IMR-90 (cell line): Measurements from ENCODE around the gene MALRD1. TPM values are rescaled to one million over a fixed set of nuclear protein-coding genes. Genes with fewer than 3 reads are reported as not detected.
A peak's percentile ranks its signal among the peaks of the same experiment; 100 is the strongest.

Experiments used
- ATAC-seq: fragments of 200-7000 bp; cut with Tn5 transposase; 2 replicates; pipeline ENCODE4 v1.9.1; 2020; ENCODE audit warnings: low read depth, mild to moderate bottlenecking, moderate library complexity
- BruUV-seq: library from RNA; stranded (reverse); fragments of 400-500 nt; replicated peaks from 2 replicates; lab custom pipeline; 2021; lab: Mats Ljungman, UMichigan
- CTCF ChIA-PET: fragments of 300-600 bp; formaldehyde crosslinking; extraction: SDS; loops from one replicate; lab custom pipeline; 2021; ENCODE audit warnings: antibody characterized with exemption; lab: Yijun Ruan, JAX
- POLR2A ChIA-PET: fragments of 300-600 bp; sonication (Branson Sonifier 250); formaldehyde crosslinking; loops from one replicate; lab custom pipeline; 2022; ENCODE audit warnings: antibody characterized with exemption; ENCODE audit not compliant: unreplicated experiment; lab: Charles Lee
- DNase-seq: peaks from one replicate; pipeline ENCODE4 v3.0.0; 2013
- H2AFZ ChIP-seq: replicated peaks from 2 replicates; pipeline ENCODE3; 2013; ENCODE audit warnings: low read length, mild to moderate bottlenecking; ENCODE audit not compliant: poor library complexity
- H2AK5ac ChIP-seq: 2 replicates; pipeline ENCODE4 v1.6.1; 2013; ENCODE audit warnings: low read depth, low read length, inconsistent platforms
- H2AK9ac ChIP-seq: replicated peaks from 2 replicates; pipeline ENCODE3; 2013; ENCODE audit warnings: mild to moderate bottlenecking, low read depth, low read length, moderate library complexity; ENCODE audit not compliant: poor library complexity
- H2BK120ac ChIP-seq: 2 replicates; pipeline ENCODE4 v1.6.1; 2013; ENCODE audit warnings: low read depth, low read length, inconsistent platforms
- H2BK15ac ChIP-seq: 3 replicates; pipeline ENCODE4 v1.6.1; 2013; ENCODE audit warnings: low read depth, low read length, inconsistent platforms
- H2BK20ac ChIP-seq: 2 replicates; pipeline ENCODE4 v1.6.1; 2013; ENCODE audit warnings: low read depth, mild to moderate bottlenecking, inconsistent platforms, low read length, moderate library complexity
- H2BK5ac ChIP-seq: 2 replicates; pipeline ENCODE4 v1.6.1; 2013; ENCODE audit warnings: mild to moderate bottlenecking, low read depth, low read length, inconsistent platforms; ENCODE audit not compliant: poor library complexity, severe bottlenecking
- H3K14ac ChIP-seq: replicated peaks from 2 replicates; pipeline ENCODE4 v1.6.1; 2013; ENCODE audit warnings: low read depth, low read length, inconsistent platforms
- H3K18ac ChIP-seq: 2 replicates; pipeline ENCODE4 v1.6.1; 2013; ENCODE audit warnings: low read depth, low read length, control low read depth
- H3K23ac ChIP-seq: 2 replicates; pipeline ENCODE4 v1.6.1; 2013; ENCODE audit warnings: low read depth, low read length, inconsistent platforms
- H3K27ac ChIP-seq: 2 replicates; pipeline ENCODE4 v1.5.1; 2013; ENCODE audit warnings: mild to moderate bottlenecking, control low read depth, low read length; ENCODE audit not compliant: insufficient read depth
- H3K27me3 ChIP-seq: 2 replicates; pipeline ENCODE4 v1.6.1; 2013; ENCODE audit warnings: low read length; ENCODE audit not compliant: control insufficient read depth, insufficient read depth
- H3K36me3 ChIP-seq: 2 replicates; pipeline ENCODE4 v1.6.1; 2013; ENCODE audit warnings: low read length, mixed read lengths; ENCODE audit not compliant: control insufficient read depth, insufficient read depth
- H3K4ac ChIP-seq: 2 replicates; pipeline ENCODE4 v1.6.1; 2013; ENCODE audit warnings: low read depth, low read length, inconsistent platforms
- H3K4me1 ChIP-seq: 2 replicates; pipeline ENCODE4 v1.6.1; 2013; ENCODE audit warnings: low read length, mixed read lengths; ENCODE audit not compliant: control insufficient read depth, insufficient read depth
- H3K4me2 ChIP-seq: 2 replicates; pipeline ENCODE4 v1.6.1; 2013; ENCODE audit warnings: low read depth, mild to moderate bottlenecking, control low read depth, low read length, moderate library complexity
- H3K4me3 ChIP-seq: 2 replicates; pipeline ENCODE4 v1.5.1; 2013; ENCODE audit warnings: low read depth, mild to moderate bottlenecking, control low read depth, low read length, moderate library complexity; ENCODE audit not compliant: insufficient read depth
- H3K56ac ChIP-seq: 2 replicates; pipeline ENCODE4 v1.6.1; 2013; ENCODE audit warnings: low read length, inconsistent platforms; ENCODE audit not compliant: insufficient read depth; ENCODE audit errors: extremely low read depth
- H3K79me1 ChIP-seq, 2 experiments: 2 replicates each; pipeline ENCODE4 v1.6.1; 2013; ENCODE audit warnings: low read length in 2 of 2, inconsistent platforms in 1 of 2, low read depth in 1 of 2
- H3K9ac ChIP-seq: 2 replicates; pipeline ENCODE4 v1.6.1; 2013; ENCODE audit warnings: low read depth, low read length, control low read depth
- H3K9me1 ChIP-seq: 2 replicates; pipeline ENCODE4 v1.6.1; 2013; ENCODE audit warnings: low read length, inconsistent platforms; ENCODE audit not compliant: insufficient read depth
- H3K9me3 ChIP-seq: 2 replicates; pipeline ENCODE4 v1.6.1; 2013; ENCODE audit warnings: low read length; ENCODE audit not compliant: control insufficient read depth, insufficient read depth
- H4K20me1 ChIP-seq: 2 replicates; pipeline ENCODE4 v1.6.1; 2013; ENCODE audit warnings: low read length, inconsistent platforms; ENCODE audit not compliant: insufficient read depth
- H4K5ac ChIP-seq: 2 replicates; pipeline ENCODE4 v1.6.1; 2013; ENCODE audit warnings: mild to moderate bottlenecking, low read depth, low read length, control low read depth
- H4K8ac ChIP-seq, 2 experiments: 2 replicates each; pipeline ENCODE4 v1.6.1; 2013; ENCODE audit warnings: low read depth in 2 of 2, low read length in 2 of 2, control low read depth in 1 of 2, inconsistent platforms in 1 of 2
- H4K91ac ChIP-seq: 2 replicates; pipeline ENCODE4 v1.6.1; 2013; ENCODE audit warnings: low read depth, low read length, inconsistent platforms; ENCODE audit not compliant: insufficient read depth
- BHLHE40 ChIP-seq: fragments of 150-350 bp; IDR thresholded peaks from 2 replicates; pipeline ENCODE4 v1.6.1; 2016; ENCODE audit warnings: mild to moderate bottlenecking, low read depth, low read length
- CEBPB ChIP-seq: IDR thresholded peaks from 2 replicates; pipeline ENCODE4 v1.6.1; 2012; ENCODE audit warnings: low read depth, low read length, improper control_type of control experiment
- CHD1 ChIP-seq: IDR thresholded peaks from 2 replicates; pipeline ENCODE4 v1.6.1; 2012; ENCODE audit warnings: low read depth, low read length, improper control_type of control experiment
- FOS ChIP-seq: fragments of 150-350 bp; IDR thresholded peaks from 2 replicates; pipeline ENCODE4 v1.6.1; 2016; ENCODE audit warnings: low read depth, low read length
- MAFK ChIP-seq: IDR thresholded peaks from 2 replicates; pipeline ENCODE4 v1.6.1; 2012; ENCODE audit warnings: low read depth, low read length, improper control_type of control experiment
- MAZ ChIP-seq: IDR thresholded peaks from 2 replicates; pipeline ENCODE4 v1.6.1; 2012; ENCODE audit warnings: low read depth, mild to moderate bottlenecking, low read length, improper control_type of control experiment, moderate library complexity, borderline replicate concordance
- MXI1 ChIP-seq: IDR thresholded peaks from 2 replicates; pipeline ENCODE4 v1.6.1; 2012; ENCODE audit warnings: low read depth, mild to moderate bottlenecking, low read length, moderate library complexity, borderline replicate concordance
- NFE2L2 ChIP-seq: fragments of 150-350 bp; IDR thresholded peaks from 2 replicates; pipeline ENCODE4 v1.6.1; 2016; ENCODE audit warnings: low read depth, mild to moderate bottlenecking, low read length
- POLR2A ChIP-seq: IDR thresholded peaks from 2 replicates; pipeline ENCODE4 v1.6.1; 2012; ENCODE audit warnings: mild to moderate bottlenecking, low read depth, low read length
- RAD21 ChIP-seq: IDR thresholded peaks from 2 replicates; pipeline ENCODE4 v1.6.1; 2012; ENCODE audit warnings: low read length, improper control_type of control experiment
- RCOR1 ChIP-seq: IDR thresholded peaks from 2 replicates; pipeline ENCODE4 v1.6.1; 2012; ENCODE audit warnings: mild to moderate bottlenecking, low read length, improper control_type of control experiment; ENCODE audit not compliant: insufficient replicate concordance
- RFX5 ChIP-seq: IDR thresholded peaks from 2 replicates; pipeline ENCODE4 v1.8.0; 2012; ENCODE audit warnings: low read depth, mild to moderate bottlenecking, low read length, moderate library complexity
- SMC3 ChIP-seq: fragments of 150-350 bp; IDR thresholded peaks from 2 replicates; pipeline ENCODE4 v1.6.1; 2016; ENCODE audit warnings: low read depth, mild to moderate bottlenecking, antibody characterized with exemption, low read length, moderate library complexity
- WGBS, 2 experiments: methylation state at CpG; one replicate each; pipeline versions ENCODE4 v1.1.5 to v1.1.7; 2013; ENCODE audit warnings: missing lambda C conversion rate in 2 of 2; ENCODE audit not compliant: insufficient read length in 1 of 2; ENCODE audit errors: extremely low coverage in 2 of 2; 5-methylcytosine and 5-hydroxymethylcytosine counted together
- dilution Hi-C: fragments of 300-500 bp; cut with HindIII; formaldehyde crosslinking; loops from one replicate; pipeline ENCODE4 v1.14.3; 2018; ENCODE audit warnings: low sequenced_read_pairs; ENCODE audit not compliant: unreplicated experiment
- in situ Hi-C: fragments of 300-500 bp; cut with MboI; formaldehyde crosslinking; loops from 3 replicates; pipeline ENCODE4 v1.14.3; 2019; ENCODE audit warnings: low sequenced_read_pairs, inconsistent platforms, mixed read lengths
- intact Hi-C: fragments of 100-400 bp; cut with micrococcal nuclease; formaldehyde crosslinking; loops from 2 replicates; pipeline ENCODE4 v1.10.0; 2022
- polyA plus RNA-seq, 3 experiments: library from polyadenylated mRNA; depleted of rRNA; stranded (reverse); fragments of >200 nt; gene quantifications; 2 replicates each; pipeline ENCODE4 v1.2.3, GENCODE V29; 2012; ENCODE audit warnings: low replicate concordance in 1 of 3
- total RNA-seq: library from RNA; depleted of rRNA; stranded (reverse); fragments of >200 nt; gene quantifications from 2 replicates; pipeline ENCODE4 v1.2.3, GENCODE V29; 2012
- TF ChIP-seq, protein P1 (sequence below): conservative IDR thresholded peaks from 2 replicates; pipeline ENCODE4 v1.5.1; 2012; ENCODE audit warnings: mild to moderate bottlenecking, low read depth, low read length, improper control_type of control experiment
- TF ChIP-seq, protein P2 (sequence below): fragments of 150-350 bp; IDR thresholded peaks from 2 replicates; pipeline ENCODE4 v1.6.1; 2017; ENCODE audit warnings: mild to moderate bottlenecking, antibody characterized with exemption, low read length, low read depth
- TF ChIP-seq, protein P3 (sequence below): fragments of 150-350 bp; IDR thresholded peaks from 2 replicates; pipeline ENCODE4 v1.6.1; 2016; ENCODE audit warnings: low read depth, mild to moderate bottlenecking, low read length, moderate library complexity, borderline replicate concordance

Gene MALRD1
- total and polyA plus RNA-seq, 2 of the 4 experiments (the other 2 are of a cell fraction) = 0.34 to 1.1 TPM

DNA sequence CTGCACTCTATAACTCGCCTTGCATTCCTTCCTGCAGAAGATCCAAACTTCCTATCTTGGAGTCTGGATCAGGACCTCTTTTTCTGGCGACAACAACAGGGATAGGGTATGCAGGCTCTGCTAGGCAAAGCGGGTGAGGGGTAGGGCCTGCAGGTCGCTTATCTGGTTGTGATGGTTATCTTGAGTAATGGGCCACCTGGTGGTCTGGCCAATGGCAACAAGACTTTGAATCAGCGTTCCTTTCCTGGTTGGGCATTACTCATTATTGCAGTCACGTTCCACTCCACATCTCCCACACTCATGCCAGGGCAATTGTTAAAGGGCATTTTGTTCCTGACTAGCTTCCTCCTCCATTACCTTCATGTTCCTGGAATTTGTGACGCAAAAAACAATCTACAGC is 719.3 kb downstream of the MALRD1 start:
- peak overlapping the region; percentile 65 for H2AFZ ChIP-seq
- in situ Hi-C loops (no loop called here), intact Hi-C loops (no loop called here), dilution Hi-C loops (no loop called here)
- no peaks in the 10 kb centered on the region for H4K20me1 ChIP-seq
- no peak overlapping the region for H4K5ac ChIP-seq
- BruUV-seq = no TSS peak
- TF ChIP-seq MAFK (no peak), RFX5 (no peak), MAZ (no peak), SMC3 (no peak), RCOR1 (no peak), NFE2L2 (no peak), MXI1 (no peak), RAD21 (no peak), CEBPB (no peak), CHD1 (no peak), BHLHE40 (no peak), FOS (no peak), POLR2A (no peak)
- TF ChIP-seq, protein P1, sequence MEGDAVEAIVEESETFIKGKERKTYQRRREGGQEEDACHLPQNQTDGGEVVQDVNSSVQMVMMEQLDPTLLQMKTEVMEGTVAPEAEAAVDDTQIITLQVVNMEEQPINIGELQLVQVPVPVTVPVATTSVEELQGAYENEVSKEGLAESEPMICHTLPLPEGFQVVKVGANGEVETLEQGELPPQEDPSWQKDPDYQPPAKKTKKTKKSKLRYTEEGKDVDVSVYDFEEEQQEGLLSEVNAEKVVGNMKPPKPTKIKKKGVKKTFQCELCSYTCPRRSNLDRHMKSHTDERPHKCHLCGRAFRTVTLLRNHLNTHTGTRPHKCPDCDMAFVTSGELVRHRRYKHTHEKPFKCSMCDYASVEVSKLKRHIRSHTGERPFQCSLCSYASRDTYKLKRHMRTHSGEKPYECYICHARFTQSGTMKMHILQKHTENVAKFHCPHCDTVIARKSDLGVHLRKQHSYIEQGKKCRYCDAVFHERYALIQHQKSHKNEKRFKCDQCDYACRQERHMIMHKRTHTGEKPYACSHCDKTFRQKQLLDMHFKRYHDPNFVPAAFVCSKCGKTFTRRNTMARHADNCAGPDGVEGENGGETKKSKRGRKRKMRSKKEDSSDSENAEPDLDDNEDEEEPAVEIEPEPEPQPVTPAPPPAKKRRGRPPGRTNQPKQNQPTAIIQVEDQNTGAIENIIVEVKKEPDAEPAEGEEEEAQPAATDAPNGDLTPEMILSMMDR = no peak
- TF ChIP-seq, protein P2, sequence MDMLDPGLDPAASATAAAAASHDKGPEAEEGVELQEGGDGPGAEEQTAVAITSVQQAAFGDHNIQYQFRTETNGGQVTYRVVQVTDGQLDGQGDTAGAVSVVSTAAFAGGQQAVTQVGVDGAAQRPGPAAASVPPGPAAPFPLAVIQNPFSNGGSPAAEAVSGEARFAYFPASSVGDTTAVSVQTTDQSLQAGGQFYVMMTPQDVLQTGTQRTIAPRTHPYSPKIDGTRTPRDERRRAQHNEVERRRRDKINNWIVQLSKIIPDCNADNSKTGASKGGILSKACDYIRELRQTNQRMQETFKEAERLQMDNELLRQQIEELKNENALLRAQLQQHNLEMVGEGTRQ = no peak
- TF ChIP-seq, protein P3, sequence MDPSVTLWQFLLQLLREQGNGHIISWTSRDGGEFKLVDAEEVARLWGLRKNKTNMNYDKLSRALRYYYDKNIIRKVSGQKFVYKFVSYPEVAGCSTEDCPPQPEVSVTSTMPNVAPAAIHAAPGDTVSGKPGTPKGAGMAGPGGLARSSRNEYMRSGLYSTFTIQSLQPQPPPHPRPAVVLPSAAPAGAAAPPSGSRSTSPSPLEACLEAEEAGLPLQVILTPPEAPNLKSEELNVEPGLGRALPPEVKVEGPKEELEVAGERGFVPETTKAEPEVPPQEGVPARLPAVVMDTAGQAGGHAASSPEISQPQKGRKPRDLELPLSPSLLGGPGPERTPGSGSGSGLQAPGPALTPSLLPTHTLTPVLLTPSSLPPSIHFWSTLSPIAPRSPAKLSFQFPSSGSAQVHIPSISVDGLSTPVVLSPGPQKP = no peak
- ChIA-PET CTCF (no interaction called here), POLR2A (no interaction called here)
- no peaks in the 10 kb centered on the region for H3K36me3 ChIP-seq
- H2BK120ac ChIP-seq = no peak overlapping the region
- no peak overlapping the region for H3K56ac ChIP-seq
- no peaks in the 10 kb centered on the region for H3K79me1 ChIP-seq
- H3K27me3 ChIP-seq = no peaks in the 10 kb centered on the region
- no peak overlapping the region for H2BK20ac ChIP-seq
- no peaks in the 10 kb centered on the region for H3K9me3 ChIP-seq
- ATAC-seq (no peak), DNase-seq (no peak)
- no peak overlapping the region for H2AK5ac ChIP-seq
- H3K4me3 ChIP-seq = no peak overlapping the region
- H3K4me2 ChIP-seq = no peak overlapping the region
- no peak overlapping the region for H4K8ac ChIP-seq
- no peak overlapping the region for H2BK15ac ChIP-seq
- H3K27ac ChIP-seq = no peak overlapping the region
- WGBS, 2 experiments = no CpG with 5 or more reads among the region's 7 CpGs
- no peaks in the 10 kb centered on the region for H3K9me1 ChIP-seq
- no peaks in the 10 kb centered on the region for H3K4me1 ChIP-seq
- no peak overlapping the region for H3K14ac ChIP-seq
- no peak overlapping the region for H3K23ac ChIP-seq
- H2BK5ac ChIP-seq = no peak overlapping the region
- H4K91ac ChIP-seq = no peak overlapping the region
- no peak overlapping the region for H2AK9ac ChIP-seq
- H3K9ac ChIP-seq = no peak overlapping the region
- no peak overlapping the region for H3K18ac ChIP-seq
- H3K4ac ChIP-seq = no peak overlapping the region
